SJSA1 (cell line): ENCODE results near the gene MAGI2. TPM values are rescaled to one million over a fixed set of nuclear protein-coding genes. Genes with fewer than 3 reads are reported as not detected.

ENCODE experiments used
- DNase-seq, 2 experiments: peaks; one replicate each; pipeline ENCODE4 v3.0.0-alpha.2; 2015 to 2020; ENCODE audit warnings: low spot score in 2 of 2, low read depth in 1 of 2
- H3K27ac ChIP-seq: fragments of 250-450 bp; sonication (Bioruptor Pico); 2 replicates; pipeline ENCODE4 v1.5.1; 2020; ENCODE audit warnings: mild to moderate bottlenecking, moderate library complexity
- H3K27me3 ChIP-seq: fragments of 250-450 bp; sonication (Bioruptor Pico); replicated peaks from 2 replicates; pipeline ENCODE4 v1.5.1; 2020; ENCODE audit warnings: mild to moderate bottlenecking, moderate library complexity
- H3K36me3 ChIP-seq: fragments of 250-450 bp; sonication (Bioruptor Pico); 2 replicates; pipeline ENCODE4 v1.5.1; 2020; ENCODE audit warnings: mild to moderate bottlenecking
- H3K4me1 ChIP-seq: fragments of 250-450 bp; sonication (Bioruptor Pico); replicated peaks from 2 replicates; pipeline ENCODE4 v1.6.1; 2021; ENCODE audit warnings: mild to moderate bottlenecking
- H3K4me3 ChIP-seq: fragments of 250-450 bp; sonication (Bioruptor Pico); 2 replicates; pipeline ENCODE4 v1.5.1; 2020; ENCODE audit warnings: mild to moderate bottlenecking
- H3K9me3 ChIP-seq: fragments of 250-450 bp; sonication (Bioruptor Pico); replicated peaks from 2 replicates; pipeline ENCODE4 v1.5.1; 2020; ENCODE audit warnings: mild to moderate bottlenecking
- total RNA-seq: library from RNA; depleted of rRNA; stranded (reverse); fragments of >200 nt; shearing (Covaris generic); gene quantifications from 2 replicates; pipeline ENCODE4 v1.2.3, GENCODE V29; 2014

Gene MAGI2
- total RNA-seq, 1 experiment from 2014 or later = 0.82 TPM

DNA sequence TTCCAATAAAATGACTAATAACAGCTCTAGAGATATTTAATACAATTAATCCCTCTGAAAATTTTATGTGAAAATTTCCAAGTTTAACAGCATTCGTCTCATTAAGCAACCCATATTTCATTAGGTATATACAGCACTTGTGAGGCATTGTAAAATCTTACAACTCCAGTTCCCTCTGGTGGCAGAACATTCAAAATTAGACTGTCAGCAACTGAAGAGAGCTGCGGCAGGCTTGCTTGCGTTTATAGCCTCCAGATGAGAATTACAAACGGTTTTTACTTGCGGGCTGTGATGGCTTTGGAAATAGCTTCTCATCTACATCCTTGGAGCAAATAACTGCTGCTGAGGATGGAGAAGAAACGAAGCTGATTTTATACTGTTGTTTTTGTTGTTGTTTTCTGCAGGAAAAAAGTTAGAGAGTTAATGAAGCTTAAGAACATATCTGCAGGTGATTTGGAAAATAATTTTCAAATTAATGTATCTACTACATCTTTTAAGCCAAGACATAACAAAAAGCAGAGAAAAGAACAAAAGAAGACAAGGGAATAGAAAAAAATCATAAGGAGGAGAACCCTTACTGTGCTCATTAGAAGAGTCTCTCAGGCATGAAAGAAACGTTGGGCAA, 171.3 kb downstream of the MAGI2 start:
- no peaks in the 10 kb centered on the region for H3K27me3 ChIP-seq
- peak overlapping the region; percentile 97 for H3K27ac ChIP-seq
- H3K4me3 ChIP-seq = no peak overlapping the region
- peak; percentile 51 to 59 for DNase-seq
- H3K4me1 ChIP-seq = peaks cover 31% of the 10 kb centered on the region
- no peaks in the 10 kb centered on the region for H3K9me3 ChIP-seq
- H3K36me3 ChIP-seq = no peaks in the 10 kb centered on the region

- no peaks in the 10 kb centered on the region for H3K27me3 ChIP-seq
- H3K4me3 ChIP-seq = no peak overlapping the region
- peaks cover 31% of the 10 kb centered on the region for H3K4me1 ChIP-seq
- no peaks in the 10 kb centered on the region for H3K36me3 ChIP-seq
- H3K27ac ChIP-seq = peak overlapping the region; percentile 97
- H3K9me3 ChIP-seq = no peaks in the 10 kb centered on the region
- no peak for DNase-seq
Measured at GRCh38 chr7:79281426-79281825, 172.0 kb downstream of the MAGI2 start.

DNA sequence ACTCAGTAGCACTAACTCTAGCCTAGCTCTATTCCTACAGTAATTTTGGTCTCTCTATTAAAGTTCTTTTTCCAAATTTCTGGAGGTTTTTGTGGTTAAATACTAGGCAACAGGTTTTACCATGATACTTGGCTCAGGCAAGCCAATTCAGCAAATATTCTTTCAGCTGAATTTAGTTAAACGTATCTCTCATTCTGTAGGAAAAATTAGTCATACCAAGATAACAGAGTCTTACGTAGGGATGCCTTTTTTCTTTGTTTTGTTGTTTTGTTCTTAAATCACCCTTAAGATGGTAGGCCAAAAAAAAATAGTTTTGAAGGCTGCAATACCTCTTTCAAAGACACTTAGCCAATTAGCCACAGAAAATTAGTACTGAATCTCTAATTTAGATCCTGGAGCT, 180.5 kb downstream of the MAGI2 start:
- no peaks in the 10 kb centered on the region for H3K36me3 ChIP-seq
- no peaks in the 10 kb centered on the region for H3K27me3 ChIP-seq
- no peaks in the 10 kb centered on the region for H3K9me3 ChIP-seq
- H3K4me1 ChIP-seq = no peaks in the 10 kb centered on the region
- no peak overlapping the region for H3K4me3 ChIP-seq
- no peak for DNase-seq
- no peak overlapping the region for H3K27ac ChIP-seq

DNA sequence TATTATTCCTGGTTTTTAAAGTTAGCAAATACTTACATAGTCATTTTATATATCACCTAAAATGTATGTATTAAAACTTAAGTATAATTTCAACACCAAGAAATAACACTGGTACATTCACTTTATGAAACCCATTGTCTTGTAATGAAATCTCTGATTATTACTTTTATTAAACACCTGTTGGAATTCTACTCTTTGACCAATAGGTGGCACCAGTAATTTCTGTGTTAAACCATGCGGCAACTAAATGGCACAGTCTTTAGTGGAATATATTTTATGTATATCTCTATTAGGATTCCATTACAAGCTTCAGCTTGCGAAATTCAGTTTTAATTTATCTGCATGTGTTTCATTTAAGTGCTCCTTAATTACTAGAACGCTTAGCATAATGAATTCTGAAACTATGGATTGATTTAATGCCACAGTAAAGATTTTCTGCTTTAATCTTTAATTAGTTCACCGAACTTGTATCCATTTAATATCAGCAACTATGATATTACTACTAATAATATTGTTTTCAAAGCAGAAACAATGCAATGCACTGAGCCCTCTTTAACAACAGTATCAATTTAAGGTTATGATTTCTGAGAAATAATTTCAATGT, 181.3 kb downstream of the MAGI2 start:
- Histone ChIP-seq H3K4me3 (no peak overlapping the region), H3K27ac (no peak overlapping the region), H3K27me3 (no peaks in the 10 kb centered on the region; the same call in 1 of the 2 replicates), H3K9me3 (no peaks in the 10 kb centered on the region), H3K36me3 (no peaks in the 10 kb centered on the region), H3K4me1 (no peaks in the 10 kb centered on the region)
- DNase-seq = no peak

- DNase-seq = no peak
- Histone ChIP-seq H3K4me1 (no peaks in the 10 kb centered on the region), H3K4me3 (no peak overlapping the region), H3K27me3 (peaks cover 3% of the 10 kb centered on the region; the same call in 1 of the 2 replicates), H3K27ac (no peak overlapping the region), H3K9me3 (no peaks in the 10 kb centered on the region), H3K36me3 (no peaks in the 10 kb centered on the region)
Measured at GRCh38 chr7:79268730-79269129, 184.7 kb downstream of the MAGI2 start.

DNA sequence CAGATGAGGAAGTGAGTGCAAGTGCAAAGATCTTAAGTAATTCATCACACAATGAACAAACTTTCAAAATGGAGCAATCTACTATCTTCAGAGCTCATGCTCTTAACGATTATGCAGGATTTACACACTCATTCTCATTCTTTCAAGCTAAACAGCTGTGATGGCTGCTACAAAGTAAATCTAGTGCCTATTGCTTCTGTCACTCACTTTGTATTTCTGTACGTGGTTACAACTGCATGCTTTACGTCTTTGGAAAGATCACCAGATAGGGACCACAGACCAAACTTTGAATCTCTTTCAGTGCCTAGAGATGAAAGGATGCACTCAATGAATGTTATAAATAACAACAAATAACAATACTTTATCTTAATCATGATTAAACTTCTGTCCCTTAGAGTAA, 194.6 kb downstream of the MAGI2 start:
- DNase-seq = no peak
- H3K4me3 ChIP-seq = no peak overlapping the region
- H3K36me3 ChIP-seq = no peaks in the 10 kb centered on the region
- no peaks in the 10 kb centered on the region for H3K9me3 ChIP-seq
- no peak overlapping the region for H3K27ac ChIP-seq
- no peaks in the 10 kb centered on the region for H3K4me1 ChIP-seq
- H3K27me3 ChIP-seq = peaks cover 6% of the 10 kb centered on the region; the same call in 1 of the 2 replicates

DNA sequence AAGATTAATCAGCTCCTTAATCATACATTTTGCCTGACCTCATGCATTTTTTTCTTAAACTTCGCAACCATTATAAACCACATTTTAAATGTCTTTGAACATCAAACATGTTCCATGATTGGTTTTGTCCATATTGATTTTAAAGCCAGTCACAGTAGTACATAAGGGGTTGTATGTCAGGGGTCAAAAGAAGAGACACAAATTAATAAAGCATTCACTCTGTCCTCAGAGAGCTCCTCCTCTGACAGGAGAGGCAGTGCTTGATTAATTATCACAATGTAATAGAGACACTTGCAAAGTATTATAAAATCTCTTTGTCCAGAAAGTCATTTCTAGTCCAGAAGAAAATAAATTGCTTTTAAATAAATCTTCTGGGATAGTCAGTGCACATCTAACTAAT, 195.5 kb downstream of the MAGI2 start:
- no peak overlapping the region for H3K27ac ChIP-seq
- no peak for DNase-seq
- H3K36me3 ChIP-seq = no peaks in the 10 kb centered on the region
- no peaks in the 10 kb centered on the region for H3K4me1 ChIP-seq
- no peak overlapping the region for H3K4me3 ChIP-seq
- H3K27me3 ChIP-seq = peaks cover 6% of the 10 kb centered on the region; the same call in 1 of the 2 replicates
- no peaks in the 10 kb centered on the region for H3K9me3 ChIP-seq

GRCh38 chr7:79245623-79246249, 207.7 kb downstream of the MAGI2 start:
- no peaks in the 10 kb centered on the region for H3K36me3 ChIP-seq
- no peaks in the 10 kb centered on the region for H3K9me3 ChIP-seq
- peak in 1 of 2 experiments; percentile 15 for DNase-seq
- H3K4me1 ChIP-seq = 0 out of 2 replicates have a peak, but pooled peaks cover 3% of the 10 kb centered on the region
- no peaks in the 10 kb centered on the region for H3K27me3 ChIP-seq
- no peak overlapping the region for H3K27ac ChIP-seq
- no peak overlapping the region for H3K4me3 ChIP-seq

DNA sequence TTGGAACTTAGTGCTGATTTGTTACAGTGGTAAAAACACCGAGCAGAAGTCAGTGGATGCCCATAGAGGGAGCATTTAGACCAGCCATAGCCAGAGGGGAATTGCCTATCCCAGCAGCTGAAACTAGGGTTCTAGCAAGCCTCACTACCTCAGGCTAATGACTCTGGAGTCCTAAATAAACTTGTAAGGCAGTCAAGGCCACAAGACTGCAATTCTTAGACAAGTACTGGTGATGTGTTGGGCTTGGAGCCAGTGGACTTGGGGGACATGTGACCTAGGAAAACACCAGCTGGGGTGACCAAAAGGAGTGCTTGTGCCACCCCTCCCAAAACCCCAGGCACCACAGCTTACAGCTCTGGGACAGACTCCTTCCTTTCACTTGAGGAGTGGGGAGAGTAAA, 209.0 kb downstream of the MAGI2 start:
- Histone ChIP-seq H3K4me3 (no peak overlapping the region), H3K36me3 (no peaks in the 10 kb centered on the region), H3K4me1 (0 out of 2 replicates have a peak, but pooled peaks cover 3% of the 10 kb centered on the region), H3K27ac (no peak overlapping the region), H3K9me3 (no peaks in the 10 kb centered on the region), H3K27me3 (no peaks in the 10 kb centered on the region)
- DNase-seq = no peak

GRCh38 chr7:79241288-79242060, 212.0 kb downstream of the MAGI2 start:
- Histone ChIP-seq H3K27ac (no peak overlapping the region), H3K9me3 (no peaks in the 10 kb centered on the region)
- peak in 1 of 2 experiments; percentile 18 for DNase-seq

GRCh38 chr7:79240413-79240812, 213.1 kb downstream of the MAGI2 start:
- H3K9me3 ChIP-seq = no peaks in the 10 kb centered on the region
- no peak for DNase-seq
- no peak overlapping the region for H3K27ac ChIP-seq
- 0 out of 2 replicates have a peak, but pooled peaks cover under 1% of the 10 kb centered on the region for H3K4me1 ChIP-seq
- no peaks in the 10 kb centered on the region for H3K36me3 ChIP-seq
- H3K4me3 ChIP-seq = no peak overlapping the region
- no peaks in the 10 kb centered on the region for H3K27me3 ChIP-seq

More at GRCh38 chr7:79241288-79242060, 212.0 kb downstream of the MAGI2 start:
- no peaks in the 10 kb centered on the region for H3K36me3 ChIP-seq
- H3K27me3 ChIP-seq = no peaks in the 10 kb centered on the region
- H3K4me1 ChIP-seq = 0 out of 2 replicates have a peak, but pooled peaks cover 3% of the 10 kb centered on the region
- H3K4me3 ChIP-seq = no peak overlapping the region

DNA sequence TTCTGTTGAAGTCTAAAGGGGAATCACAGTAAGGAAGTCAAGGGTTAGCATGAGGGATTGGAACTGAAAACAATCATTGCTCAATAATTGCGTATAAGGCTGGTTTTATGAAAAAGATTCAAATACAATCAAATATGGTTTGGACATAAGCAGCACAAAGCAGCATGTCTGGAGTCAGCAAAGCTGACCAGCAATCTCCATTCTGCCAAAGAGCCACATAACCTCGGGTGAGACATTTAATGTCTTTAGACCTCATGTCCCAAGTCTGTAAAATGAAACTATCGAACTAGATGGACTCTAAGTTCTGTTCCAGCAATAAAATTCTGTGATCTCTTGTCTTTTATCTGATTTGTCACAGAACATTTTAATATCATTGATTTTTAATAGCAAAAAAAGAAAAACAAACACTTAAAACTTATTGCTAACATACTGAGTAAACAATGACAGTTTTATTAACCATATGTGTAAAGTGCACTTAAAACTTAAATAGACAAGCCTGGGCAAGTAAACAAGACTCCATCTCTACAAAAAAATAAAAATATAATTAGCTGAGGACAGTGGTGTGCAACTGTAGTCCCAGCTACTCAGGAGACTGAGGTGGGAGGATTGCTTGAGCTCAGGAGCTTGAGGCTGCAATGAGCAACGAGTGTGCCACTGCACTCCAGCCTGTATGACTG, 217.0 kb downstream of the MAGI2 start:
- H3K4me3 ChIP-seq = no peak overlapping the region
- no peaks in the 10 kb centered on the region for H3K9me3 ChIP-seq
- no peak for DNase-seq
- no peaks in the 10 kb centered on the region for H3K4me1 ChIP-seq
- H3K27ac ChIP-seq = no peak overlapping the region
- H3K27me3 ChIP-seq = no peaks in the 10 kb centered on the region
- no peaks in the 10 kb centered on the region for H3K36me3 ChIP-seq

DNA sequence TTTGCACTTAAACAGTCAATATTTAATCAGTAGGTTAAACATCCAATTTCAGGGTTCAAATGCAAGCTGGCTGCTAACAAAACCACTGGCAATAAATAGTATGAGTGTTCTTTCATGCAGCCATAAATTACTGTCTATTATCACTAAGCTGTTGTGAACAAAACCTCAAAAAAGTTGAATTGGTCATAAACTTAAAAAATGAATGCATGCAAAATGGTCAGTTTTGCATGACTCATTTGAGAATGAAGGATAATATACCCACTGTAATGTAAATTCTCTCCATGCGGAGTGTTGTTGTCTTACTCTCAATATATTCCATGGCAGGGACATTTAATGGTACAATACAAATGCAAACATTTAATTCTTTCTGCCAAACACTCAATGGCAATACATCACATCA, 226.4 kb downstream of the MAGI2 start:
- Histone ChIP-seq H3K36me3 (no peaks in the 10 kb centered on the region), H3K27ac (no peak overlapping the region), H3K27me3 (peaks cover 4% of the 10 kb centered on the region; the same call in 1 of the 2 replicates), H3K9me3 (no peaks in the 10 kb centered on the region), H3K4me1 (no peaks in the 10 kb centered on the region), H3K4me3 (no peak overlapping the region)
- DNase-seq = no peak
